DOHH2 (cell line): Measurements from ENCODE around the gene RAD9A.

Source experiments
- CTCF ChIP-seq: fragments of 200-600 bp; sonication (generic); IDR thresholded peaks from one replicate; pipeline ENCODE4 v1.5.1; 2014; ENCODE audit warnings: antibody characterized with exemption, mild to moderate bottlenecking, low read depth, low read length; ENCODE audit not compliant: poor library complexity, severe bottlenecking
- EZH2phosphoT487 ChIP-seq: fragments of 200-600 bp; sonication (generic); IDR thresholded peaks from 2 replicates; pipeline ENCODE4 v1.6.1; 2017; ENCODE audit warnings: borderline replicate concordance, mild to moderate bottlenecking, antibody characterized with exemption, low read length, moderate library complexity, mixed read lengths

- TF ChIP-seq CTCF (no peak), EZH2phosphoT487 (no peak)
Observed at GRCh38 chr11:67379061-67380058, 12.4 kb upstream of the RAD9A start.
